NCI-H1105 treated with DMSO at 0.1 percent for 48 hours (cell line): ENCODE results near the gene MRPL12.

Experiments
- DNase-seq: peaks from one replicate; lab custom pipeline; 2025; lab: John Stamatoyannopoulos, UW

MRPL12 gene

GRCh38 chr17:81702934-81703746 is at the start of gene MRPL12:
MRPL12 (plus strand) TSS chr17:81703367; CDS start chr17:81703502, 135 bp downstream.
- peak; percentile 88 for DNase-seq

DNA sequence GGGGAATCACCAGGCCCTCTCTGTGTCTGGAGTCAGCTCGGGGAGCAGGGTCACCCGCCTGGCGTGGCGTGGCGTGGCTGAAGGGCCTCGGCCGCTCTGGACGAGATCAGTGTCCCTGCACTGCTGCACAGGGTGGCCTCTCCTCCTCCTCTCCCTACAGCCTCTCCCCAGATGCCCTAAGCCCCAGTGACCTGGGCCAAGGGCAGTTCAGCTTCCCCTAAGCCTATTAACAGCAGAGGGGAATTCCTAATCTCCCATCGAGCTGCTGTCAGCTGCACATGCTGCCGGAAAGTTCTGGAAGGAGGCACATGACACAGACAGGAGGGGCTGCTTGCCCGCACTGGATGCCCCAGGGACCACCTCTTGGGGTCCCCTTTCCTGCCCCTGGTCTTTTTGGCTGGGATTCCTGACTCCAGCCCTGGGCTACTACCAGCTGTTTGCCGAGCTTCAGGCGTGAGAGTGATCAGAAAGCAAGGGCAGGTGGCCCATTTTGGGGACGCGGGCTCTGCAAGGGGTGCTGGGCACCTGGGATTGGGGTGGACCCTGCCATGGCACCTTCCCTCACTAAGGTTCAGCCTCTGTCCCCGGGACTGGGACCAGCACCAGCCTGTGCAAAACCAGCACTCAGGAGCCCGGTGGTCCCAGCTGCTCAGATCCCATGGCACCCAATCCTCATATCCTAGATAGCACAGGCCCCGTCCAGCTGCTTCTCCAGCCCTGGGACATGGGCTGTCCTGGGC is 47.6 kb upstream of the MRPL12 start:
- DNase-seq: no peak

DNA sequence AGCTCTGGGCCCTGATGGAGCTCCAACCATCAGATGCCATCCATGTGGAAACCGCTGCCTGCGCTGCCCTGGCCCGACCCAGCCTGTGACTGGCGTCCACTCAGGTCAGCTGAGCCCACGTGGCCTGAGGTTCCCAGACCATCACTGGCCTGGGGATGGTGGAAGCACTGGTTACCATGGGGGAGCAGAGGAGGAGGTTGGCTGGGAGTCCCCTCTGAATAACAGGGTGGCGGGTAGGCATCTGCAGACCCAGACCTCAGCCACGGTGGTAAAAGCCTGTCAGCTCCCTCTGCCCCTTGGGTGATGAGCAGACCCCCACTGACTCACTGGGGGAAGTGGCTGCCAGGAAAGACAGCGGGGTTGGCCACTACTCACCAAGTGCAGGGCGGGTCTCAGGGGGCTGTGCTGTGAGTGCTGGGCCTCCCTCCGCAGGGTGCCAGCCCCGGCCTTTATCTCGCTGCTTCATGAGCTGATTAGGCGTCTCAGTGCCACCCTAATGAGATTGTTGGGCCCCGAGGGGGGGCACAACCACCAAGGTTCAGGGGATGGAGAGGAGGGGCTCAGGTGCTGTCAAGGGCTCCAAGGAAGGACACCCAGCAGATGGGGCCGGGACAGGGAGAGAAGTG is 46.9 kb upstream of the MRPL12 start, which contains the start of gene PDE6G:
Gene PDE6G (minus strand): TSS at position 425 of the 626 bp plus-strand sequence. CDS start 3,237 bp downstream, outside the sequence.
- no peak for DNase-seq

- DNase-seq: no peak
These were observed 46.3 kb upstream of the MRPL12 start for GRCh38 chr17:81656835-81657234.

GRCh38 chr17:81659038-81659437 is 44.1 kb upstream of the MRPL12 start:
- DNase-seq: no peak

GRCh38 chr17:81660441-81660840 is 42.7 kb upstream of the MRPL12 start:
- no peak for DNase-seq

- DNase-seq: no peak
These were observed 41.2 kb upstream of the MRPL12 start for GRCh38 chr17:81662002-81662401.

DNA sequence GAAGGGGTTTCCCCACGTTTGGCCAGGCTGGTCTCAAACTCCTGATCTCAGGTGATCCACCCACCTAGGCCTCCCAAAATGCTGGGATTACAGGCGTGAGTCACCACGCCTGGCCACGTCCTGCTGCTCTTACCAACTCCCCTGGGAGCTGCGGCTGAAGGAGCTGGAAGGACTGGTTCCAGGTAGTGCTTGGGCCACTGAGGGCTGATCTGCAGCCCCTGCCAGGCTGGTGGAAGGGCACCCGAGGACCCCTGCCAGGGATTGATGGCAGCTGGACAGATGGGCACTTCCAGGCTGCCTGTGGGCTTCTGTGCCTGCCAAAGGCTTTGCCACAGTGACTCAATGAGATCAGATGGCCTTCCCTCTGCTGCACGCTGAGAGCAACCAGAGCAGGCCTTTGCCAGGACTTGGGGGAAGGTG is 39.1 kb upstream of the MRPL12 start:
- no peak for DNase-seq

DNA sequence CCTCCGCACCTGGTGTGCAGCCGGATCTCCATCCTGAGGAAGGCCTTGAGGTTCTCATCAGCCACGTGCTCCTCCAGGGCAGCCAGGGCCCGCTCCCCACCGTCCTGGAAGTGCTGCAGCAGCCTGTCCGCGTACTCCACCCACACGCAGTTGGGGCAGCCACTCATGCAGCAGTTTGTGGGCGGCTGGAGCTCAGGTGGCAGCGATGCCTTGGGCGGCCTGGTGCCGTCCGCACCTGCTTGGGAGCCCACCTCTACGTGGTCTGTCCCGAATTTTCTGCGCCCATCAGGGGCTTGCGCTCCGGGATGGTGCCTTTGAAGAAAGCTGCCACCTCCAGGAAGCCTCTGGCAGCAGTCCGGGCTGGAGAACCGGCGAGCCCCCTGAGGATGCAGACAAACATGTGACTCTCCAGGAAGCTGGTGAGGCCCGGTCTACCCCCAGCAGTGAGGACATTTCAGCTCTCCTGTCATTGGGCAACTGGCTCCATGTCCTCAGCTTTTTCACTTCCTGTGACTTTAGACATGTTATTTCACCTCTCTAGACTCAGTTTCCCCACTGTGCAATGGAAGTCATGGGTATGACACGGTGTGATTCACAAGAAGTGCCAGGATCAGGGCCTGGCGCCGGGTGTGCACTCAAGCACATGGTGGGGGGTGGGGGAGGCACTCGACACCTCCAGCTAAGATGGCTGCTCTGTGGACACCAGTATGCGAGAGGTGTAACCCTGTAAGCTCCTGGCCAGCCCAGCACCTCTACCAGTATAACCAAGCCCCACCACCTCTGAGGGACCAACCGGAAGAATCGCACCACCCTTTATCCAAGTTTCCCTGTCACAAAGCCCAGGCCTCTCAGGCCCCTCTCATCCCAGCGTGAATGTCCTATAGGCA is 37.7 kb upstream of the MRPL12 start:
- no peak for DNase-seq

DNA sequence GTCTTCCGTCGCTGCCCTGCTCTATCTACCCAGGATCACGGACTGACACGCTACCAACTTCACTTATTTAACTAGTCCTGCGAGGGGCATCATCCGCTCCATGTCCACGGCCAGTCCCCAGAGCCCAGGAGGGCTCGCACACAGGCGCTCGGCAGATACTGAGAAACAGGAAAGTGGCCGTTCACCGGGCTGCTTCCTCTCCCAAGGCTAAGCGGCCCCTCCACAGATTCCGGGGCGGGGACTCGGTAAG is 37.1 kb upstream of the MRPL12 start:
- no peak for DNase-seq

DNA sequence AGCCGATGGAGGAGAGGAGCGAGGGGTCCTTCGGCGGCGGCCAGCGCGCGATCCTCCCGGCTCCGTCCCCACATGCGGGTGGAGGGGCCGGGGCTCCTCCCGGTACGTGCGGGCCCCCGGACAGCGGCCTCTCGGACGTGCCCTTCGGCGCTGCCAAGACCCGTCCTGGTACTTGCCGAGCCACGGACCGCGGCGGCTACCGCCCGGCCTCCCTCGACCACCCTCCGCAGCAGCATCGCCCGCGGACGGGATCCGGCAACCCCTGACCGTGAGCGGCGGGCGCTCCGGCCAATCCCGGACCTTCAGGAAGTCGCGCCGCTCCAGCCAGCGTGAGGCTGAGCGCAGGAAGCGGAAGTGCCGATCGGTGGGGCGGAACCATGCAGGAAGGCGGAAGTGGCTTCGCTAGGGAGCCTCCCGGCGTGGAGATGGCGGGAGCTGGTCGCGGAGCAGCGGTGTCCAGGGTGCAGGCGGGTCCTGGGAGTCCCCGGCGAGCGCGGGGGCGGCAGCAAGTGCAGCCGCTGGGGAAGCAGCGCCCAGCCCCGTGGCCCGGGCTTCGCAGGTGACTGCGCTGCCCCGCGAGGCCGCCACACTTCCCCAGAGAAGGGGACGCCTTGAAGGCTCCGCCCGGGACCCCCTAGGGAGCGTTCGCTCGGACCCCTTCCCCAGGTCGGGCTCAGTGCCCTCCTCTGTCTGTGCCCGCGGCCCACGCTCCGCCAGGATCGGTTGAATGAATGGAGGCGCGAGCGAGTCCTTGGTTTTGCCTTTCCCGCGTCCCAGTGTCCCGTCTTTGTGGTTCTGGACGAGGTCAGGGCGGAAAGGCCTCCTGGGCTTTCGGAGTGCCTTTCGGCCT is 36.6 kb upstream of the MRPL12 start, which contains the start of the genes CCDC137 and OXLD1:
Gene CCDC137 (plus strand): TSS at position 396 of the 850 bp plus-strand sequence. CDS start 30 bp downstream, at position 426.
Gene OXLD1 (minus strand): TSS at position 264 of the 850 bp plus-strand sequence. CDS start 28 bp downstream, at position 236.
- peak; percentile 87 for DNase-seq

- no peak for DNase-seq
These were observed 35.4 kb upstream of the MRPL12 start for GRCh38 chr17:81667754-81668153.

DNA sequence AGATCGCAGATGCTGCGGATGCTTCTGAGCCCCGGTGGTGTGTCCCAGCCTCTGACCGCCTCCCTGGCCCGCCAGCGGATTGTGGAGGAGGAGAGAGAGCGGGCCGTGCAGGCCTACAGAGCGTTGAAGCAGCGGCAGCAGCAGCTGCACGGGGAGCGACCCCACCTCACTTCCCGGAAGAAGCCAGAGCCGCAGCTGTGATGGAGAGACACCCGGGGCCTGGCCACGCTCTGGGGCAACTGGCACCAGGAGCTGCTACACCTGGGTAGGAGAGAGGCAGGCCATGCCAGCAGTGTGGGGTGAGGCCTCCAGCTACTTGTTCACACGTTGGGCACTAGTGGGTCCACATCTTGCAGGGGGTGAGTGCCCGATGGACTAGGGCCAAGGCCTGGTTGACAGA is 30.7 kb upstream of the MRPL12 start:
- DNase-seq: no peak

DNA sequence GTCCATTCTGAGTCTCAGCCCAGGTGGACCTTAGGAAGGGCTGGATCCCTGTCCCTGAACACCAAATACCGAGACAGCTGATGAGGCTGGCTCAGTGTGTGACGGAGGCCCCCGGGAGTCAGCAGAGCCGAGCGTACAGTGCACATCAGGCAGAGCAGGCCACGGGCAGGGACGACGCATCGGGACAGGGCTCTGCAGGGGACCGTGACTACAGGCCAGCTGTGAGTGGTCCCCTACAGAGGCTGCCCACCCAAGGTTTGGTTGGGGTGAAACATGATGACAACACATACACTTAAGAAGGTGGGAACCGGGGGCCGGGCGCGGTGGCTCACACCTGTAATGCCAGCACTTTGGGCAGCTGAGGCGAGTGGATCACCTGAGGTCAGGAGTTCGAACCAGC is 30.2 kb upstream of the MRPL12 start:
- DNase-seq: no peak

- DNase-seq: no peak
These were observed 29.5 kb upstream of the MRPL12 start for GRCh38 chr17:81673561-81674258.

- DNase-seq: peak; percentile 26
These were observed 27.5 kb upstream of the MRPL12 start for GRCh38 chr17:81675515-81676221.

DNA sequence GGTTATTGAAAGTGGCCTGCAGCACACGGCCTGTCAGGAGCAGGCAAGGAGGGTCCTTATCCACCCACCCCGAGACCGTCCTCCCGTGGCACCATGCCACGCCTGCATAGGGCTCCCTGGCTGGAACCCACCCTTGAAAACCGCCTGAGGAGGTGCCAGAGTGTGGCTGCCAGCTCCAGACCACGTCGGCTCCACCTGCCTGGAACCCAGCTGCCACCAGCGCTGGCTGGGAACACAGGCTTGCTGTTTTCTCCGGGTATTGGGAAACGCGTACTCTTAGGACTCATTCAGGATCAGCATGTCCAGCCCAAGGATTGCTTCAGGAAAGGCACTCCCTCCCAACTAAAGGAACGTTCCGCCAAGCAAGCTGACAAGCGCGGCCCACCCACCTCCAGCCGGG is 26.3 kb upstream of the MRPL12 start:
- DNase-seq: no peak

- DNase-seq: no peak
These were observed 23.0 kb upstream of the MRPL12 start for GRCh38 chr17:81680150-81680549.

GRCh38 chr17:81681672-81682071 is 21.5 kb upstream of the MRPL12 start:
- DNase-seq: no peak
